H9 (cell line): ENCODE results near the gene ARHGEF38. TPM values are rescaled to one million over a fixed set of nuclear protein-coding genes. Genes with fewer than 3 reads are reported as not detected.

Experiments
- DNase-seq: peaks from one replicate; pipeline ENCODE4 v3.0.0-alpha.2; 2017
- H2AFZ ChIP-seq: one replicate; pipeline ENCODE4 v1.6.1; 2013; ENCODE audit warnings: mild to moderate bottlenecking, low read length, control low read depth, moderate library complexity
- H2AK5ac ChIP-seq: 2 replicates; pipeline ENCODE4 v1.6.1; 2013; ENCODE audit warnings: low read length, control low read depth, mixed read lengths; ENCODE audit not compliant: insufficient read length
- H2BK120ac ChIP-seq: one replicate; pipeline ENCODE4 v1.6.1; 2013; ENCODE audit warnings: low read depth, mild to moderate bottlenecking, low read length, control low read depth, inconsistent platforms; ENCODE audit not compliant: poor library complexity, severe bottlenecking
- H2BK12ac ChIP-seq: 2 replicates; pipeline ENCODE4 v1.6.1; 2013; ENCODE audit warnings: low read length, control low read depth, mixed read lengths, low read depth; ENCODE audit not compliant: insufficient read length
- H2BK15ac ChIP-seq: 2 replicates; pipeline ENCODE4 v1.6.1; 2013; ENCODE audit warnings: low read depth, low read length, control low read depth
- H2BK20ac ChIP-seq: one replicate; pipeline ENCODE4 v1.6.1; 2013; ENCODE audit warnings: low read depth, mild to moderate bottlenecking, low read length, control low read depth, inconsistent platforms; ENCODE audit not compliant: poor library complexity, severe bottlenecking
- H2BK5ac ChIP-seq: 2 replicates; pipeline ENCODE4 v1.6.1; 2013; ENCODE audit warnings: low read length, control low read depth, mixed read lengths; ENCODE audit not compliant: insufficient read length
- H3K14ac ChIP-seq: 2 replicates; pipeline ENCODE4 v1.6.1; 2013; ENCODE audit warnings: low read length, control low read depth; ENCODE audit not compliant: insufficient read depth
- H3K18ac ChIP-seq: 2 replicates; pipeline ENCODE4 v1.6.1; 2013; ENCODE audit warnings: low read depth, mild to moderate bottlenecking, mixed read lengths, low read length, control low read depth; ENCODE audit not compliant: insufficient read length
- H3K23ac ChIP-seq: 2 replicates; pipeline ENCODE4 v1.6.1; 2013; ENCODE audit warnings: low read length, control low read depth, mixed read lengths, low read depth; ENCODE audit not compliant: insufficient read length
- H3K23me2 ChIP-seq: 2 replicates; pipeline ENCODE4 v1.6.1; 2013; ENCODE audit warnings: low read depth, mild to moderate bottlenecking, mixed read lengths, low read length, control low read depth; ENCODE audit not compliant: insufficient read length, poor library complexity, severe bottlenecking
- H3K27ac ChIP-seq: 2 replicates; pipeline ENCODE4 v1.5.1; 2013; ENCODE audit warnings: low read length, control low read depth, mixed read lengths, low read depth; ENCODE audit not compliant: insufficient read length
- H3K27me3 ChIP-seq: 2 replicates; pipeline ENCODE4 v1.6.1; 2013; ENCODE audit warnings: low read length, control low read depth, inconsistent platforms; ENCODE audit not compliant: insufficient read depth
- H3K4ac ChIP-seq: 2 replicates; pipeline ENCODE4 v1.6.1; 2013; ENCODE audit warnings: low read depth, mild to moderate bottlenecking, control low read depth, inconsistent platforms, low read length, moderate library complexity
- H3K4me1 ChIP-seq: 2 replicates; pipeline ENCODE4 v1.6.1; 2013; ENCODE audit warnings: low read length, control low read depth, inconsistent platforms; ENCODE audit not compliant: insufficient read depth
- H3K4me2 ChIP-seq: 2 replicates; pipeline ENCODE4 v1.6.1; 2013; ENCODE audit warnings: low read length, control low read depth, mixed read lengths; ENCODE audit not compliant: insufficient read length, insufficient read depth
- H3K56ac ChIP-seq: 2 replicates; pipeline ENCODE4 v1.6.1; 2013; ENCODE audit warnings: low read depth, mild to moderate bottlenecking, mixed read lengths, low read length, control low read depth; ENCODE audit not compliant: insufficient read length
- H3K79me1 ChIP-seq: 2 replicates; pipeline ENCODE4 v1.6.1; 2013; ENCODE audit warnings: low read depth, mild to moderate bottlenecking, moderate library complexity, low read length, control low read depth, inconsistent platforms; ENCODE audit not compliant: insufficient read depth, poor library complexity, severe bottlenecking
- H3K79me2 ChIP-seq: 2 replicates; pipeline ENCODE4 v1.6.1; 2013; ENCODE audit warnings: low read length, control low read depth, inconsistent platforms; ENCODE audit not compliant: insufficient read depth
- H3K9ac ChIP-seq: 2 replicates; pipeline ENCODE4 v1.6.1; 2013; ENCODE audit warnings: low read length, control low read depth, mixed read lengths; ENCODE audit not compliant: insufficient read length; ENCODE audit errors: extremely low read depth
- H3K9me3 ChIP-seq: one replicate; pipeline ENCODE4 v1.6.1; 2013; ENCODE audit warnings: low read depth, low read length, inconsistent platforms; ENCODE audit not compliant: control insufficient read depth
- H3T11ph ChIP-seq: one replicate; pipeline ENCODE4 v1.6.1; 2013; ENCODE audit warnings: mild to moderate bottlenecking, low read length, control low read depth, inconsistent platforms
- H4K20me1 ChIP-seq: one replicate; pipeline ENCODE4 v1.6.1; 2013; ENCODE audit not compliant: control insufficient read depth, insufficient read length, insufficient read depth
- H4K5ac ChIP-seq: 2 replicates; pipeline ENCODE4 v1.6.1; 2013; ENCODE audit warnings: low read depth, mild to moderate bottlenecking, mixed read lengths, low read length, control low read depth; ENCODE audit not compliant: insufficient read length
- H4K8ac ChIP-seq: replicated peaks from 2 replicates; pipeline ENCODE4 v1.6.1; 2013; ENCODE audit warnings: low read length, control low read depth, mixed read lengths, low read depth; ENCODE audit not compliant: insufficient read length
- H4K91ac ChIP-seq: 2 replicates; pipeline ENCODE4 v1.6.1; 2013; ENCODE audit warnings: low read depth, mild to moderate bottlenecking, moderate library complexity, mixed read lengths, low read length, control low read depth; ENCODE audit not compliant: insufficient read length
- H3K27ac Mint-ChIP-seq, 3 experiments: 2 replicates in 2 of 3; 3 replicates in 1 of 3; pipeline ENCODE4 v1.8.0; 2020 to 2021; ENCODE audit warnings: mixed read lengths in 3 of 3, mild to moderate bottlenecking in 1 of 3, moderate library complexity in 1 of 3
- H3K27me3 Mint-ChIP-seq: 2 replicates; pipeline ENCODE4 v1.8.0; 2021; ENCODE audit warnings: low read depth, mild to moderate bottlenecking, moderate library complexity, mixed read lengths
- H3K36me3 Mint-ChIP-seq, 3 experiments: 2 replicates in 2 of 3; 3 replicates in 1 of 3; pipeline ENCODE4 v1.8.0; 2020 to 2021; ENCODE audit warnings: low read depth in 3 of 3, mixed read lengths in 3 of 3; ENCODE audit not compliant: insufficient read depth in 1 of 3
- H3K4me1 Mint-ChIP-seq, 2 experiments: 2 replicates each; pipeline ENCODE4 v1.8.0; 2020; ENCODE audit warnings: mixed read lengths in 2 of 2
- H3K4me3 Mint-ChIP-seq, 2 experiments: 2 replicates in 1 of 2; 3 replicates in 1 of 2; pipeline ENCODE4 v1.8.0; 2020 to 2021; ENCODE audit warnings: mild to moderate bottlenecking in 2 of 2, mixed read lengths in 2 of 2, moderate library complexity in 1 of 2
- H3K9me3 Mint-ChIP-seq, 2 experiments: 2 replicates in 1 of 2; 3 replicates in 1 of 2; pipeline ENCODE4 v1.8.0; 2020; ENCODE audit warnings: mild to moderate bottlenecking in 2 of 2, mixed read lengths in 2 of 2, moderate library complexity in 1 of 2
- WGBS: extraction: QIAGEN DNeasy Blood & Tissue Kit; methylation state at CpG from one replicate; pipeline ENCODE4 v1.1.7; 2013; ENCODE audit warnings: missing lambda C conversion rate, low lambda C conversion rate, mixed read lengths; ENCODE audit not compliant: insufficient read length; ENCODE audit errors: extremely low coverage; 5-methylcytosine and 5-hydroxymethylcytosine counted together
- total RNA-seq: library from RNA; stranded (reverse); gene quantifications from 2 replicates; pipeline ENCODE4 v1.2.1, GENCODE V29; 2021
- TF ChIP-seq, protein P1 (sequence below): fragments of 200-600 bp; sonication (generic); conservative IDR thresholded peaks from 3 replicates; pipeline ENCODE4 v1.8.0; 2021; ENCODE audit warnings: antibody characterized with exemption, mild to moderate bottlenecking

Gene ARHGEF38
- total RNA-seq, 1 experiment from 2014 or later, result not detected

DNA sequence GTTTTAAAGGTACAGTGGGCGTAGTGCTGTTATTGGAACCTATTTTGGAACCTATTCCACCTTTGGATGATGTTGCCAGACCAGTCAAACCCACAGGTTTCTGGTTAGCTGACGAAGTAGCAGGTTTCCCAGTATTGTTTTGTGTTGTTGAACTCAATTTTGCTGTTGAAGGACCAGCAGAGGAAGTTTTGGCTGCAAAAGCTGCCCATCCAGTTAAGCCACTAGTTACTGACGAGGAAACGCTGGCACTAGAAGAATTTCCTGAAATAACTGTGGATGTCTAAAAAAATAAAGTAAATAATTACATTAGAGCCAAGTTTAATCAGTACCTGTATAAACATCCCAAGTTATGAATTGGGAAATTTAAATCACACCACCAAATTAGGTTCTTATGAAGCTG lies 130.6 kb downstream of the ARHGEF38 start:
- TF ChIP-seq, protein P1, sequence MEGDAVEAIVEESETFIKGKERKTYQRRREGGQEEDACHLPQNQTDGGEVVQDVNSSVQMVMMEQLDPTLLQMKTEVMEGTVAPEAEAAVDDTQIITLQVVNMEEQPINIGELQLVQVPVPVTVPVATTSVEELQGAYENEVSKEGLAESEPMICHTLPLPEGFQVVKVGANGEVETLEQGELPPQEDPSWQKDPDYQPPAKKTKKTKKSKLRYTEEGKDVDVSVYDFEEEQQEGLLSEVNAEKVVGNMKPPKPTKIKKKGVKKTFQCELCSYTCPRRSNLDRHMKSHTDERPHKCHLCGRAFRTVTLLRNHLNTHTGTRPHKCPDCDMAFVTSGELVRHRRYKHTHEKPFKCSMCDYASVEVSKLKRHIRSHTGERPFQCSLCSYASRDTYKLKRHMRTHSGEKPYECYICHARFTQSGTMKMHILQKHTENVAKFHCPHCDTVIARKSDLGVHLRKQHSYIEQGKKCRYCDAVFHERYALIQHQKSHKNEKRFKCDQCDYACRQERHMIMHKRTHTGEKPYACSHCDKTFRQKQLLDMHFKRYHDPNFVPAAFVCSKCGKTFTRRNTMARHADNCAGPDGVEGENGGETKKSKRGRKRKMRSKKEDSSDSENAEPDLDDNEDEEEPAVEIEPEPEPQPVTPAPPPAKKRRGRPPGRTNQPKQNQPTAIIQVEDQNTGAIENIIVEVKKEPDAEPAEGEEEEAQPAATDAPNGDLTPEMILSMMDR, result no peak
- WGBS, result no CpG with 5 or more reads among the region's 4 CpGs
- Histone ChIP-seq H4K8ac (no peak overlapping the region), H3K79me2 (no peaks in the 10 kb centered on the region), H3K79me1 (no peaks in the 10 kb centered on the region), H3K4me2 (no peak overlapping the region), H2BK20ac (no peak overlapping the region), H3T11ph (no peak overlapping the region), H3K23ac (no peak overlapping the region), H3K4ac (no peak overlapping the region), H2AFZ (no peak overlapping the region), H2BK15ac (no peak overlapping the region), H4K91ac (no peak overlapping the region), H4K20me1 (no peaks in the 10 kb centered on the region), H3K27me3 (no peaks in the 10 kb centered on the region), H2BK12ac (no peak overlapping the region), H3K27ac (no peak overlapping the region), H4K5ac (no peak overlapping the region), H3K9ac (no peak overlapping the region), H3K23me2 (no peaks in the 10 kb centered on the region), H3K18ac (no peak overlapping the region), H3K4me1 (no peaks in the 10 kb centered on the region), H2BK5ac (no peak overlapping the region), H3K56ac (no peak overlapping the region), H3K9me3 (no peaks in the 10 kb centered on the region), H2BK120ac (no peak overlapping the region), H3K14ac (no peak overlapping the region), H2AK5ac (no peak overlapping the region)
- no peaks in the 10 kb centered on the region for H3K9me3 Mint-ChIP-seq
- H3K27ac Mint-ChIP-seq, result no peak overlapping the region
- H3K27me3 Mint-ChIP-seq, result no peaks in the 10 kb centered on the region
- no peak overlapping the region for H3K4me3 Mint-ChIP-seq
- H3K4me1 Mint-ChIP-seq, result no peaks in the 10 kb centered on the region
- H3K36me3 Mint-ChIP-seq, result peaks cover 0 to 12% (median 4%) of the 10 kb centered on the region in 3 experiments; a peak in 3 of 7 replicates
- DNase-seq, result no peak
